HT1080 (cell line): ENCODE data around the gene TBC1D3B. TPM values are rescaled to one million over a fixed set of nuclear protein-coding genes. Genes with fewer than 3 reads are reported as not detected.
"Not testable (repeated sequence)": the region's sequence is repeated elsewhere in the genome, so short reads cannot be mapped to it uniquely, and the experiment has no call there.

Source experiments
- DNase-seq: peaks from one replicate; pipeline ENCODE4 v3.0.0-alpha.2; 2015; ENCODE audit warnings: low read depth
- total RNA-seq: library from RNA; depleted of rRNA; stranded (reverse); fragments of >200 nt; shearing (Covaris generic); gene quantifications from 2 replicates; pipeline ENCODE4 v1.2.3, GENCODE V29; 2014; rRNA removed

The TBC1D3B gene
- total RNA-seq, 1 experiment from 2014 or later, result not detected

- DNase-seq, result no peak
Observed at GRCh38 chr17:36131421-36131820, 45.0 kb downstream of the TBC1D3B start.

- no peak for DNase-seq
Observed at GRCh38 chr17:36130346-36130745, 46.1 kb downstream of the TBC1D3B start.

- no peak for DNase-seq
Observed at GRCh38 chr17:36129616-36130015, 46.8 kb downstream of the TBC1D3B start.

- peak; percentile 58 for DNase-seq
Observed at GRCh38 chr17:36128411-36128978, 47.9 kb downstream of the TBC1D3B start.

- DNase-seq, result no peak
Observed at GRCh38 chr17:36127911-36128310, 48.5 kb downstream of the TBC1D3B start.

GRCh38 chr17:36127199-36127893 is 49.1 kb downstream of the TBC1D3B start:
- no peak for DNase-seq

GRCh38 chr17:36124879-36125824 is 51.3 kb downstream of the TBC1D3B start:
- no peak for DNase-seq

- DNase-seq, result no peak
Observed at GRCh38 chr17:36123431-36123830, 53.0 kb downstream of the TBC1D3B start.

GRCh38 chr17:36121099-36121498 is 55.3 kb downstream of the TBC1D3B start:
- DNase-seq, result not testable (repeated sequence)

GRCh38 chr17:36120221-36120620 is 56.2 kb downstream of the TBC1D3B start:
- no peak for DNase-seq

GRCh38 chr17:36118477-36119353 is 57.7 kb downstream of the TBC1D3B start:
- DNase-seq, result no peak

- no peak for DNase-seq
Observed at GRCh38 chr17:36117505-36118382, 58.7 kb downstream of the TBC1D3B start.

Other genes starting within 250 kb of the TBC1D3B start
- 3.2 and 5.1 TPM in 2 replicates for gene RDM1, start 245.9 kb downstream of the TBC1D3B start, total RNA-seq
- gene LYZL6, start 232.9 kb downstream of the TBC1D3B start, total RNA-seq, result not detected in 2 replicates
- not detected in 2 replicates for gene CCL16, start 195.1 kb downstream of the TBC1D3B start, total RNA-seq
- not detected in 2 replicates for gene CCL14, start 189.9 kb downstream of the TBC1D3B start, total RNA-seq
- gene CCL15, start 175.1 kb downstream of the TBC1D3B start, total RNA-seq, result not detected in 2 replicates
- gene CCL23, start 158.7 kb downstream of the TBC1D3B start, total RNA-seq, result not detected in 2 replicates
- gene CCL18, start 112.4 kb downstream of the TBC1D3B start, total RNA-seq, result not detected in 2 replicates
- 0.17 TPM in 1 of 2 replicates, not detected in the other for gene CCL3, start 86.5 kb downstream of the TBC1D3B start, total RNA-seq
- not detected in 2 replicates for gene CCL4, start 72.8 kb downstream of the TBC1D3B start, total RNA-seq
- 0.13 TPM in 1 of 2 replicates, not detected in the other for gene CCL3L1, start 20.1 kb upstream of the TBC1D3B start, total RNA-seq
- not detected in 2 replicates for gene CCL4L2, start 34.4 kb upstream of the TBC1D3B start, total RNA-seq
- 0.37 TPM in 1 of 2 replicates, not detected in the other for gene TBC1D3I, start 87.9 kb upstream of the TBC1D3B start, total RNA-seq
- not detected in 2 replicates for gene TBC1D3G, start 147.2 kb upstream of the TBC1D3B start, total RNA-seq
- not detected in 2 replicates for gene TBC1D3H, start 211.8 kb upstream of the TBC1D3B start, total RNA-seq